Esophagus squamous epithelium (tissue), 5 donors: ENCODE results near the gene TMTC2. TPM values are rescaled to one million over a fixed set of nuclear protein-coding genes. Genes with fewer than 3 reads are reported as not detected.
A peak's percentile ranks its signal among the peaks of the same experiment; 100 is the strongest.

ENCODE experiments used
- DNase-seq: peaks from one replicate; lab custom pipeline; 2025; lab: John Stamatoyannopoulos, UW
- H3K27ac ChIP-seq, 4 donors: fragments of 200-600 bp; sonication (generic); one replicate each; pipeline ENCODE4 v1.5.1; 2016 to 2019; ENCODE audit warnings: mild to moderate bottlenecking in 1 of 4
- H3K27me3 ChIP-seq, 4 donors: fragments of 200-600 bp; sonication (generic); 1 replicate in 3 of 4; 2 replicates in 1 of 4; pipeline versions ENCODE4 v1.5.1 to v1.6.0; 2017 to 2021; ENCODE audit warnings: antibody characterized with exemption in 1 of 4
- H3K36me3 ChIP-seq, 3 donors: fragments of 200-600 bp; sonication (generic); one replicate each; pipeline ENCODE4 v1.5.1; 2016 to 2019
- H3K4me1 ChIP-seq, 3 donors: fragments of 200-600 bp; sonication (generic); one replicate each; pipeline ENCODE4 v1.5.1; 2017 to 2019
- H3K4me3 ChIP-seq, 4 donors: fragments of 200-600 bp; sonication (generic); 1 replicate in 3 of 4; 2 replicates in 1 of 4; pipeline ENCODE4 v1.5.1; 2016 to 2019; ENCODE audit warnings: mild to moderate bottlenecking in 2 of 4, moderate library complexity in 1 of 4
- H3K9me3 ChIP-seq, 3 donors: fragments of 200-600 bp; sonication (generic); one replicate each; pipeline ENCODE4 v1.5.1; 2016 to 2019
- CTCF ChIP-seq, 6 experiments: fragments of 450-650 bp in 4 of 6; fragments of 200-600 bp in 2 of 6; sonication (generic) in 2 of 6; IDR thresholded peaks; one replicate each; pipeline ENCODE4 v1.5.1; 2016 to 2019; ENCODE audit warnings: antibody characterized with exemption in 6 of 6, mild to moderate bottlenecking in 4 of 6, moderate library complexity in 4 of 6
- POLR2A ChIP-seq, 4 donors: fragments of 450-650 bp; IDR thresholded peaks; one replicate each; pipeline ENCODE4 v1.6.1; 2017; ENCODE audit warnings: antibody characterized with exemption in 4 of 4, mild to moderate bottlenecking in 4 of 4, moderate library complexity in 3 of 4
- WGBS, 2 donors: methylation state at CpG; one replicate each; pipeline ENCODE4 v1.1.5; 2018; 5-methylcytosine and 5-hydroxymethylcytosine counted together
- intact Hi-C: fragments of 100-400 bp; cut with DNase I; formaldehyde crosslinking; loops from one replicate; pipeline ENCODE4 v1.15.0; 2022
- total RNA-seq, 4 donors: library from RNA; depleted of rRNA; stranded (reverse); fragments of >200 nt; gene quantifications; one replicate each; pipeline ENCODE4 v1.1.0, GENCODE V29; 2016
- donor health status: DM: yes; HTN: yes; CAD: no.

The TMTC2 gene
- total RNA-seq, 4 donors from 2014 or later: 18.3 to 27.0 (median 21.8) TPM

GRCh38 chr12:83018088-83018487 lies 331.4 kb downstream of the TMTC2 start:
- intact Hi-C loops: no loop called here
- no peaks in the 10 kb centered on the region for H3K36me3 ChIP-seq
- no peak for DNase-seq
- H3K27me3 ChIP-seq: no peaks in the 10 kb centered on the region
- H3K4me3 ChIP-seq: no peak overlapping the region
- 75 to 81% methylated on average over 4 of the region's 4 CpGs for WGBS, 2 donors
- peaks cover 0 to 24% (median 5%) of the 10 kb centered on the region in 3 donors for H3K4me1 ChIP-seq
- H3K9me3 ChIP-seq: no peaks in the 10 kb centered on the region
- H3K27ac ChIP-seq: peak overlapping the region in 2 of 4 donors; percentile 46 to 72
- TF ChIP-seq POLR2A (IDR thresholded peaks at IDR 0.05) (no peak), CTCF (IDR thresholded peaks at IDR 0.05) (no peak)

GRCh38 chr12:83027021-83027723 lies 340.5 kb downstream of the TMTC2 start:
- no peaks in the 10 kb centered on the region for H3K27me3 ChIP-seq
- intact Hi-C loops: no loop called here
- H3K9me3 ChIP-seq: no peaks in the 10 kb centered on the region
- peaks cover 0 to 6% (median 0%) of the 10 kb centered on the region in 3 donors for H3K36me3 ChIP-seq
- no peak for DNase-seq
- no peak overlapping the region for H3K4me3 ChIP-seq
- TF ChIP-seq CTCF (IDR thresholded peaks at IDR 0.05): no peak
- TF ChIP-seq POLR2A (IDR thresholded peaks at IDR 0.05): no peak
- H3K4me1 ChIP-seq: no peaks in the 10 kb centered on the region
- WGBS, 2 donors: 67 to 69% methylated on average over 7 of the region's 7 CpGs
- no peak overlapping the region for H3K27ac ChIP-seq

GRCh38 chr12:83031196-83031595 lies 344.5 kb downstream of the TMTC2 start:
- H3K27ac ChIP-seq: no peak overlapping the region
- intact Hi-C loops: no loop called here
- no peaks in the 10 kb centered on the region for H3K4me1 ChIP-seq
- DNase-seq: no peak
- TF ChIP-seq POLR2A (IDR thresholded peaks at IDR 0.05) (no peak), CTCF (IDR thresholded peaks at IDR 0.05) (no peak)
- peaks cover 0 to 10% (median 0%) of the 10 kb centered on the region in 3 donors for H3K36me3 ChIP-seq
- WGBS, 2 donors: 47 to 78% methylated on average over 2 of the region's 2 CpGs
- H3K27me3 ChIP-seq: no peaks in the 10 kb centered on the region
- H3K4me3 ChIP-seq: no peak overlapping the region
- no peaks in the 10 kb centered on the region for H3K9me3 ChIP-seq

- H3K9me3 ChIP-seq: no peaks in the 10 kb centered on the region
- peaks cover 0 to 4% (median 0%) of the 10 kb centered on the region in 3 donors for H3K36me3 ChIP-seq
- 65 to 69% methylated on average over 1 of the region's 1 CpG for WGBS, 2 donors
- no peak for DNase-seq
- intact Hi-C loops: no loop called here
- H3K27ac ChIP-seq: no peak overlapping the region
- H3K27me3 ChIP-seq: no peaks in the 10 kb centered on the region
- TF ChIP-seq POLR2A (IDR thresholded peaks at IDR 0.05) (no peak), CTCF (IDR thresholded peaks at IDR 0.05) (no peak)
- H3K4me3 ChIP-seq: no peak overlapping the region
- no peaks in the 10 kb centered on the region for H3K4me1 ChIP-seq
Measured at GRCh38 chr12:83036847-83037246, 350.1 kb downstream of the TMTC2 start.

GRCh38 chr12:83039413-83039812 lies 352.7 kb downstream of the TMTC2 start:
- Histone ChIP-seq H3K27me3 (no peaks in the 10 kb centered on the region), H3K9me3 (no peaks in the 10 kb centered on the region), H3K4me3 (no peak overlapping the region), H3K27ac (no peak overlapping the region), H3K36me3 (no peaks in the 10 kb centered on the region), H3K4me1 (no peaks in the 10 kb centered on the region)
- intact Hi-C loops: no loop called here
- 80 to 85% methylated on average over 2 of the region's 2 CpGs for WGBS, 2 donors
- no peak for DNase-seq
- TF ChIP-seq CTCF (IDR thresholded peaks at IDR 0.05) (no peak), POLR2A (IDR thresholded peaks at IDR 0.05) (no peak)
